ENCODE results near the gene NUBP2. TPM values are rescaled to one million over a fixed set of nuclear protein-coding genes. Genes with fewer than 3 reads are reported as not detected.

Gene NUBP2
- total RNA-seq, 1 donor from 2014 or later: 73.8 TPM

- Mint-ChIP-seq H3K9me3 (no peaks in the 10 kb centered on the region), H3K36me3 (ENCODE audit: low read depth) (peaks cover under 1% of the 10 kb centered on the region), H3K4me1 (no peaks in the 10 kb centered on the region), H3K27ac (ENCODE audit: unreplicated experiment) (no peak overlapping the region), H3K4me3 (no peak overlapping the region), H3K27me3 (ENCODE audit: low read depth) (no peaks in the 10 kb centered on the region)
- DNase-seq (ENCODE audit: low read depth, low spot score): peak; percentile 32
- TF ChIP-seq CTCF (conservative IDR thresholded peaks at IDR 0.05): peak; percentile 51
Observed at GRCh38 chr16:1812732-1813163, 30.0 kb downstream of the NUBP2 start.

GRCh38 chr16:1815461-1815860, 32.7 kb downstream of the NUBP2 start:
- no peaks in the 10 kb centered on the region for H3K9me3 Mint-ChIP-seq
- H3K27ac Mint-ChIP-seq (ENCODE audit: unreplicated experiment): no peak overlapping the region
- TF ChIP-seq CTCF (conservative IDR thresholded peaks at IDR 0.05): no peak
- no peaks in the 10 kb centered on the region for H3K4me1 Mint-ChIP-seq
- H3K4me3 Mint-ChIP-seq: no peak overlapping the region
- DNase-seq (ENCODE audit: low read depth, low spot score): no peak
- H3K27me3 Mint-ChIP-seq (ENCODE audit: low read depth): no peaks in the 10 kb centered on the region
- H3K36me3 Mint-ChIP-seq (ENCODE audit: low read depth): no peaks in the 10 kb centered on the region

GRCh38 chr16:1816396-1817275, 33.9 kb downstream of the NUBP2 start:
- Mint-ChIP-seq H3K27ac (ENCODE audit: unreplicated experiment) (no peak overlapping the region), H3K36me3 (ENCODE audit: low read depth) (no peaks in the 10 kb centered on the region), H3K9me3 (no peaks in the 10 kb centered on the region)

GRCh38 chr16:1817276-1817589, 34.5 kb downstream of the NUBP2 start:
- Mint-ChIP-seq H3K36me3 (ENCODE audit: low read depth) (no peaks in the 10 kb centered on the region), H3K4me3 (no peak overlapping the region), H3K27me3 (ENCODE audit: low read depth) (no peaks in the 10 kb centered on the region), H3K4me1 (no peaks in the 10 kb centered on the region), H3K9me3 (no peaks in the 10 kb centered on the region), H3K27ac (ENCODE audit: unreplicated experiment) (no peak overlapping the region)
- DNase-seq (ENCODE audit: low read depth, low spot score): no peak
- TF ChIP-seq CTCF (conservative IDR thresholded peaks at IDR 0.05): no peak

More at GRCh38 chr16:1816396-1817275, 33.9 kb downstream of the NUBP2 start:
- TF ChIP-seq CTCF (conservative IDR thresholded peaks at IDR 0.05): no peak
- no peak for DNase-seq (ENCODE audit: low read depth, low spot score)
- Mint-ChIP-seq H3K4me3 (no peak overlapping the region), H3K27me3 (ENCODE audit: low read depth) (no peaks in the 10 kb centered on the region), H3K4me1 (no peaks in the 10 kb centered on the region)

- Mint-ChIP-seq H3K27me3 (ENCODE audit: low read depth) (no peaks in the 10 kb centered on the region), H3K4me1 (no peaks in the 10 kb centered on the region), H3K9me3 (no peaks in the 10 kb centered on the region), H3K4me3 (no peak overlapping the region), H3K36me3 (ENCODE audit: low read depth) (no peaks in the 10 kb centered on the region), H3K27ac (ENCODE audit: unreplicated experiment) (no peak overlapping the region)
- DNase-seq (ENCODE audit: low read depth, low spot score): no peak
- no peak for TF ChIP-seq CTCF (conservative IDR thresholded peaks at IDR 0.05)
Observed at GRCh38 chr16:1817716-1818115, 35.0 kb downstream of the NUBP2 start.

Measured in neural crest cell (in vitro differentiated cells).